ENCODE results near the gene HERC6.
"Not testable (repeated sequence)": the region's sequence is repeated elsewhere in the genome, so short reads cannot be mapped to it uniquely, and the experiment has no call there.

Gene HERC6

GRCh38 chr4:88447371-88448095, 68.9 kb downstream of the HERC6 start:
- no peak for DNase-seq (ENCODE audit: low spot score)

- not testable (repeated sequence) for DNase-seq (ENCODE audit: low spot score)
Observed at GRCh38 chr4:88448211-88448765, 69.6 kb downstream of the HERC6 start.

GRCh38 chr4:88448889-88449288, 70.2 kb downstream of the HERC6 start:
- DNase-seq (ENCODE audit: low spot score) = no peak

- DNase-seq (ENCODE audit: low spot score) = no peak
Observed at GRCh38 chr4:88449290-88449689, 70.6 kb downstream of the HERC6 start.

GRCh38 chr4:88451205-88451604, 72.6 kb downstream of the HERC6 start:
- no peak for DNase-seq (ENCODE audit: low spot score)

- DNase-seq (ENCODE audit: low spot score) = no peak
Observed at GRCh38 chr4:88452912-88453311, 74.3 kb downstream of the HERC6 start.

- DNase-seq (ENCODE audit: low spot score) = peak; percentile 90
Observed at GRCh38 chr4:88456670-88457306, 78.1 kb downstream of the HERC6 start, which contains the start of gene HERC5. Gene HERC5, plus strand, starts transcription at chr4:88457119. Its CDS starts 151 bp downstream, at chr4:88457270.

GRCh38 chr4:88457307-88458103, 78.9 kb downstream of the HERC6 start:
- DNase-seq (ENCODE audit: low spot score) = peak; percentile 21

- DNase-seq (ENCODE audit: low spot score) = no peak
Observed at GRCh38 chr4:88458104-88458740, 79.6 kb downstream of the HERC6 start.

GRCh38 chr4:88465653-88466192, 87.1 kb downstream of the HERC6 start:
- no peak for DNase-seq (ENCODE audit: low spot score)

- DNase-seq (ENCODE audit: low spot score) = no peak
Observed at GRCh38 chr4:88467392-88467791, 88.7 kb downstream of the HERC6 start.

GRCh38 chr4:88477229-88477860, 98.7 kb downstream of the HERC6 start:
- DNase-seq (ENCODE audit: low spot score) = no peak

- DNase-seq (ENCODE audit: low spot score) = no peak
Observed at GRCh38 chr4:88478247-88478646, 99.6 kb downstream of the HERC6 start.

GRCh38 chr4:88481537-88481936, 102.9 kb downstream of the HERC6 start:
- DNase-seq (ENCODE audit: low spot score) = no peak

GRCh38 chr4:88489100-88489761, 110.6 kb downstream of the HERC6 start:
- DNase-seq (ENCODE audit: low spot score) = no peak
